OCI-LY1 (cell line): ENCODE measurements around the gene IKZF3.

Experiments used
- H2AFZ ChIP-seq: fragments of 200-600 bp; sonication (generic), shearing (Covaris generic); 2 replicates; pipeline ENCODE4 v1.6.0; 2014; ENCODE audit warnings: antibody characterized with exemption, mild to moderate bottlenecking, low read length
- H3F3A ChIP-seq: fragments of 200-600 bp; sonication (generic), shearing (Covaris generic); 2 replicates; pipeline ENCODE4 v1.6.0; 2014; ENCODE audit warnings: mild to moderate bottlenecking, antibody characterized with exemption, low read length, moderate library complexity; ENCODE audit not compliant: insufficient read depth
- H3K27ac ChIP-seq: fragments of 200-600 bp; sonication (generic); 2 replicates; pipeline ENCODE4 v1.5.1; 2014; ENCODE audit warnings: low read length, mixed run types, mild to moderate bottlenecking, low read depth; ENCODE audit not compliant: poor library complexity, severe bottlenecking
- H3K27me3 ChIP-seq: fragments of 200-600 bp; sonication (generic); 2 replicates; pipeline ENCODE4 v1.6.0; 2014; ENCODE audit warnings: antibody characterized with exemption, mild to moderate bottlenecking, low read length, moderate library complexity; ENCODE audit not compliant: insufficient read depth
- H3K36me3 ChIP-seq: fragments of 200-600 bp; sonication (generic); 2 replicates; pipeline ENCODE4 v1.6.1; 2014; ENCODE audit warnings: mild to moderate bottlenecking, antibody characterized with exemption, low read length, moderate library complexity, mixed read lengths; ENCODE audit not compliant: insufficient read depth
- H3K4me1 ChIP-seq: fragments of 200-600 bp; sonication (generic); 2 replicates; pipeline ENCODE4 v1.5.1; 2014; ENCODE audit warnings: mild to moderate bottlenecking, low read length, moderate library complexity; ENCODE audit not compliant: insufficient read depth, severe bottlenecking
- H3K4me2 ChIP-seq: fragments of 200-600 bp; sonication (generic), shearing (Covaris generic); 2 replicates; pipeline ENCODE4 v1.6.1; 2014; ENCODE audit warnings: low read length
- H3K4me3 ChIP-seq: fragments of 200-600 bp; sonication (generic); 2 replicates; pipeline ENCODE4 v1.5.1; 2014; ENCODE audit warnings: low read length, low read depth, mild to moderate bottlenecking, mixed read lengths; ENCODE audit not compliant: poor library complexity, severe bottlenecking
- H3K79me2 ChIP-seq: fragments of 200-600 bp; shearing (Covaris generic); 2 replicates; pipeline ENCODE4 v1.6.1; 2016; ENCODE audit warnings: mixed run types, low read length, mixed read lengths; ENCODE audit not compliant: insufficient read depth
- H3K9ac ChIP-seq: fragments of 200-600 bp; sonication (generic), shearing (Covaris generic); 2 replicates; pipeline ENCODE4 v1.6.1; 2014; ENCODE audit warnings: mild to moderate bottlenecking, low read length, mixed read lengths
- H3K9me2 ChIP-seq: fragments of 200-600 bp; sonication (generic), shearing (Covaris generic); 2 replicates; pipeline ENCODE4 v1.6.1; 2014; ENCODE audit warnings: low read depth, mild to moderate bottlenecking, low read length, mixed read lengths
- H3K9me3 ChIP-seq: fragments of 200-600 bp; shearing (Covaris generic); 2 replicates; pipeline ENCODE4 v1.6.1; 2014; ENCODE audit warnings: low read length, mixed read lengths
- H4K20me1 ChIP-seq: fragments of 200-600 bp; sonication (generic), shearing (Covaris generic); 2 replicates; pipeline ENCODE4 v1.6.0; 2016; ENCODE audit warnings: mild to moderate bottlenecking, low read length; ENCODE audit not compliant: insufficient read depth
- CTCF ChIP-seq: fragments of 200-600 bp; sonication (generic), shearing (Covaris generic); IDR thresholded peaks from 2 replicates; pipeline ENCODE4 v1.5.1; 2017; ENCODE audit warnings: mild to moderate bottlenecking, antibody characterized with exemption, low read length, moderate library complexity, mixed read lengths
- EZH2 ChIP-seq: fragments of 200-600 bp; sonication (generic), shearing (Covaris generic); IDR thresholded peaks from 2 replicates; pipeline ENCODE4 v1.8.0; 2017; ENCODE audit warnings: borderline replicate concordance, mixed run types, mild to moderate bottlenecking, antibody characterized with exemption, low read length, moderate library complexity, mixed read lengths

IKZF3 gene

GRCh38 chr17:39800540-39800939 is 63.6 kb downstream of the IKZF3 start:
- TF ChIP-seq CTCF (no peak), EZH2 (no peak)
- Histone ChIP-seq H3K4me1 (peaks cover 72% of the 10 kb centered on the region), H3K27ac (peak overlapping the region; percentile 99), H2AFZ (no peak overlapping the region), H3K9me2 (no peaks in the 10 kb centered on the region), H3K4me2 (peak overlapping the region; percentile 65), H3K36me3 (peaks cover 45% of the 10 kb centered on the region), H3K9me3 (no peaks in the 10 kb centered on the region), H3K4me3 (peak overlapping the region; percentile 37), H3K79me2 (peaks cover 13% of the 10 kb centered on the region), H4K20me1 (no peaks in the 10 kb centered on the region), H3K27me3 (no peaks in the 10 kb centered on the region), H3F3A (peaks cover 21% of the 10 kb centered on the region), H3K9ac (peak overlapping the region; percentile 61)

- Histone ChIP-seq H3K4me3 (peak overlapping the region; percentile 14), H3K4me1 (peaks cover 84% of the 10 kb centered on the region), H3K79me2 (peaks cover 13% of the 10 kb centered on the region), H3K36me3 (peaks cover 39% of the 10 kb centered on the region), H3K9me2 (no peaks in the 10 kb centered on the region), H3F3A (peaks cover 30% of the 10 kb centered on the region), H4K20me1 (no peaks in the 10 kb centered on the region), H3K9me3 (no peaks in the 10 kb centered on the region), H3K9ac (peak overlapping the region; percentile 61), H2AFZ (no peak overlapping the region), H3K27ac (peak overlapping the region; percentile 99), H3K4me2 (peak overlapping the region; percentile 65), H3K27me3 (no peaks in the 10 kb centered on the region)
- TF ChIP-seq CTCF (no peak), EZH2 (no peak)
Observed at GRCh38 chr17:39799395-39799794, 64.7 kb downstream of the IKZF3 start.

DNA sequence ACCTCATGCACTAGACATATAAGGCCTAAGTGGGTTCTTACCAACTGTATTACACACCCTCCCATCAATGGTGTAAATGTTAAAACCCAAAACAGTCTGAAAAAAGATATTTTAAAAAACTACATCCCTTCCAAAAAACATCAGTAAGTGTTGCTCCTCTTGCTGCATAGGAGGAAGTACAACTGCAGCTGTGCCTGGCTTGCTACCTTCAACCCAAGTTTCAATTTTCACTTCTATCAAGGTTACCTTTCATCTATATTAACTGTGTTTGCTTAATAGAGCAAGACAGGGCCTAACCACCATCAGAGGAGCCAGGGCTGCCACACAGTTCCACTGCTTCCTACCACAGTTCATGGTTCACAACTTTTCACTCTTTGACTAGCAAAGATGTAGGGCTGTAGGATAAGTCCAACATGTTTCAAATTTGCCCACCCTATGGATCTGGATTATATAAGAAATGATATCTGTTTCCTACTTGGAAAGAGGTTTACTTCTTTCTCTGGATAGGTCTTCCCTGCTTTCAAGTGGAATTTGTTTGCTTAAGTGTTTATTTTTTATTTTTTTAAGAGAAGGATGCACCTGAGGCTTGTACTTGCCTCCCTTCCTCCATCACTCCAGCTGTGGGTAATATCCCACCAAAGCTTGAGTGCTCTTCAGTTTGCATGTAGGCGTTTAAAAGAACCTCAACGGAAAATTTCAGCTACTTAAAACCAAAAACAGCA is 69.7 kb downstream of the IKZF3 start:
- peak overlapping the region; percentile 57 for H3K4me2 ChIP-seq
- peak overlapping the region; percentile 23 for H3K4me3 ChIP-seq

More for the DNA sequence above, 69.7 kb downstream of the IKZF3 start:
- Histone ChIP-seq H3F3A (peaks cover 16% of the 10 kb centered on the region), H3K79me2 (peaks cover 3% of the 10 kb centered on the region; the same call in 1 of the 2 replicates), H3K9ac (peak overlapping the region; percentile 72), H4K20me1 (no peaks in the 10 kb centered on the region), H3K27me3 (no peaks in the 10 kb centered on the region), H3K27ac (peak overlapping the region; percentile 99), H3K9me2 (no peaks in the 10 kb centered on the region), H3K36me3 (peaks cover 46% of the 10 kb centered on the region), H3K9me3 (no peaks in the 10 kb centered on the region), H2AFZ (no peak overlapping the region), H3K4me1 (peaks cover 80% of the 10 kb centered on the region)
- TF ChIP-seq CTCF, result no peak
- TF ChIP-seq EZH2, result no peak
